Common myeloid progenitor, CD34-positive (primary cell): Measurements from ENCODE around the gene KRT7.

Experiments
- CTCF ChIA-PET: fragments of 350-600 bp; sonication (Branson Sonifier 250); formaldehyde crosslinking; loops from one replicate; lab custom pipeline; 2021; ENCODE audit warnings: antibody characterized with exemption; lab: Charles Lee
- POLR2A ChIA-PET: fragments of 350-600 bp; sonication (Branson Sonifier 250); formaldehyde crosslinking; loops from one replicate; lab custom pipeline; 2021; ENCODE audit warnings: antibody characterized with exemption; lab: Charles Lee
- DNase-seq, 3 donors: peaks; one replicate each; pipeline versions ENCODE4 v3.0.0 to v3.0.0-alpha.2; 2013
- H3K27ac ChIP-seq, 2 experiments: 1 replicate in 1 of 2; 2 replicates in 1 of 2; pipeline ENCODE4 v1.7.0; 2013; ENCODE audit warnings: inconsistent platforms in 2 of 2, low read length in 2 of 2, mild to moderate bottlenecking in 2 of 2, low read depth in 1 of 2, moderate library complexity in 1 of 2; ENCODE audit not compliant: severe bottlenecking in 2 of 2, insufficient read depth in 1 of 2, poor library complexity in 1 of 2
- H3K27me3 ChIP-seq, 5 experiments: replicated peaks in 2 of 5; 1 replicate in 3 of 5; 2 replicates in 2 of 5; pipeline versions ENCODE4 v1.6.1 to v1.7.0; 2013; ENCODE audit warnings: low read length in 4 of 5, mild to moderate bottlenecking in 2 of 5, moderate library complexity in 2 of 5, inconsistent platforms in 1 of 5; ENCODE audit not compliant: insufficient read depth in 5 of 5, control insufficient read depth in 4 of 5
- H3K36me3 ChIP-seq, 4 experiments: 1 replicate in 2 of 4; 2 replicates in 2 of 4; pipeline versions ENCODE4 v1.6.1 to v1.7.0; 2013; ENCODE audit warnings: low read length in 3 of 4, control low read depth in 1 of 4, mild to moderate bottlenecking in 1 of 4; ENCODE audit not compliant: control insufficient read depth in 4 of 4, insufficient read depth in 4 of 4
- H3K4me1 ChIP-seq, 4 experiments: 1 replicate in 3 of 4; 2 replicates in 1 of 4; pipeline versions ENCODE4 v1.6.1 to v1.7.1; 2013; ENCODE audit warnings: low read length in 3 of 4, mild to moderate bottlenecking in 3 of 4, control low read depth in 1 of 4, inconsistent platforms in 1 of 4, moderate library complexity in 1 of 4; ENCODE audit not compliant: control insufficient read depth in 4 of 4, insufficient read depth in 4 of 4; ENCODE audit errors: control extremely low read depth in 1 of 4
- H3K4me3 ChIP-seq, 7 experiments: 1 replicate in 4 of 7; 2 replicates in 3 of 7; pipeline versions ENCODE4 v1.5.1 to v1.7.0; 2013; ENCODE audit warnings: mild to moderate bottlenecking in 7 of 7, low read length in 6 of 7, moderate library complexity in 6 of 7, inconsistent platforms in 2 of 7, low read depth in 2 of 7, control low read depth in 1 of 7; ENCODE audit not compliant: insufficient read depth in 4 of 7, control insufficient read depth in 1 of 7; ENCODE audit errors: extremely low read depth in 1 of 7
- H3K9me3 ChIP-seq, 5 experiments: 1 replicate in 4 of 5; 2 replicates in 1 of 5; pipeline versions ENCODE4 v1.6.1 to v1.7.1; 2013; ENCODE audit warnings: low read length in 4 of 5, mild to moderate bottlenecking in 2 of 5, inconsistent platforms in 1 of 5, low read depth in 1 of 5, moderate library complexity in 1 of 5; ENCODE audit not compliant: control insufficient read depth in 4 of 5, insufficient read depth in 2 of 5; ENCODE audit errors: control extremely low read depth in 1 of 5
- WGBS: methylation state at CpG from one replicate; pipeline ENCODE4 v1.1.5; 2013; ENCODE audit not compliant: insufficient coverage; 5-methylcytosine and 5-hydroxymethylcytosine counted together

Gene KRT7

DNA sequence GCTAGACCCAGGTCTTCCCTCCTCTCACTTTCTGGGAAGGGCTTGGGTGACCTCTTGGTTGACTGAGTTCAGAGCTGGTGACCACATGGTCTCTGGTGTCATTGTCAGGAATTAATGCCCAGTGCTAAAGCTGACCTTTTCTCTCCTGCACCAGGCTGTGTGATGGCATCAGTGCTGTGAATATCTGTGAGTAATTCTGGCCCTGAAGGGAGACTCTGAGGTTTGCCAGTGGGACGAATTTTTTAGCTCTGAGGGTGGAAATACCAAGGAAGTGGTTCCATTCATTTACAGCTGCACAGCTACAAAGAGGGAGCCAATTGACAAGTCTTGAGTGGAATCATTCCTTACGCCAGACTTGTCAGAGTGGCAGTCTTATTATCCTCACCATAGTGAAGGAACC, 35.2 kb downstream of the KRT7 start:
- DNase-seq = no peak
- Histone ChIP-seq H3K4me3 (no peak overlapping the region), H3K27me3 (peaks cover 2 to 14% (median 8%) of the 10 kb centered on the region in 5 experiments), H3K4me1 (no peaks in the 10 kb centered on the region), H3K27ac (no peak overlapping the region), H3K9me3 (no peaks in the 10 kb centered on the region), H3K36me3 (no peaks in the 10 kb centered on the region)
- CTCF ChIA-PET = interaction anchor here (1.0 to 11.4 kb wide), 4 partner anchors 10 to 111 kb away, joined by 4 to 133 read pairs (median 8); partner anchors contain the start of gene KRT86
- POLR2A ChIA-PET = no interaction called here
- 100% methylated on average over 1 of the region's 2 CpGs for WGBS

DNA sequence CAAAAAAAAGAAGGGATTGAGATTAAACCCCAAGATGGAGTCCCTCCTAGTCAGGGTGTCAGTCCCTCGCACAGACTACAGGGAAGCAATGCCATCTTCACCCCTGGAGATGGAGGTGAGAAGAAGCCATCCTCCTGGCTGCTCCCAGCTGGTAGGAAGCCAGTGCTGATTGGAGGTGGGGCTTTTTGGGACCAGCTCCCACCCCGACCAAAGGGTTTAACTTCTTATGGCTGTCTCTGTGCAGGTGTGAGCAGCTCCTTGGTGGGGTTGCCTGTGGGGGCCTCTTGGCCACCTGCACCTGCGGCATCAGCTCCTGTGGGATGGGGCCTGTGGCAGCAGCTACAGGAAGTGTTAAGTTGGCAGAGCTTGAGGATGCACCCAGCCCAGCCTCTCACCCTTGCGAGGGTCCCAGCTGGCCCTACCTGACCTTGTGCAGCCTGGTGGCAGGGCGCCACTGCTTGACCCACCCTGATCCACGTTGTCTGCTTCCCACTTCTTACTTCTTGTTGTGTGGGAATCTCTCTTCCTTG, 37.6 kb downstream of the KRT7 start:
- Histone ChIP-seq H3K27me3 (peaks cover 2 to 8% (median 5%) of the 10 kb centered on the region in 5 experiments), H3K4me1 (no peaks in the 10 kb centered on the region), H3K27ac (no peak overlapping the region), H3K4me3 (no peak overlapping the region), H3K9me3 (no peaks in the 10 kb centered on the region), H3K36me3 (no peaks in the 10 kb centered on the region)
- POLR2A ChIA-PET = interaction anchor here (1.1 kb wide), 1 partner anchor 10 kb away, joined by 4 read pairs; no protein-coding TSS in a partner anchor
- 96% methylated on average over 5 of the region's 6 CpGs for WGBS
- CTCF ChIA-PET = interaction anchor here (0.7 to 3.2 kb wide), 4 partner anchors 8 to 53 kb away, joined by 3 to 11 read pairs (median 6); no protein-coding TSS in a partner anchor
- DNase-seq = no peak

DNA sequence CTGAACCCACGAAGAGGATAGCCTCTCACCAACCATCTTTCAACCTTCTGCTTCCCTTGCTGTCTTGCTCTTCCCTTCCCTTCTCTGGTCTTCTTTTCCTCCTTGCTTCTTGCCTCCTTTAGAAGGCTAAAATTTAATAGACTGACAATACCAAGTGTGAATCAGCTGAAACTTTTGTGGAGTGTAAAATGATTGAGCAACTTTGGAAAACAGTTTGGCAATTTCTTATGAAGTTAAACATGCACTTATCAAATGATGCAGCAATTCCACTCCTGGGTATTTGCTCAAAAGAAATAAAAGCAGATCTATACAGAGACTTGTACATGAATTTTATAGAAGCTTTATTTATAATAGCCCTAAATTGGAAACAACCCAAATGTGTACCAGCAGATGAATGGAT, 38.1 kb downstream of the KRT7 start:
- Histone ChIP-seq H3K4me1 (no peaks in the 10 kb centered on the region), H3K36me3 (no peaks in the 10 kb centered on the region), H3K27me3 (peaks cover 0 to 9% (median 5%) of the 10 kb centered on the region in 5 experiments), H3K9me3 (no peaks in the 10 kb centered on the region), H3K4me3 (no peak overlapping the region), H3K27ac (no peak overlapping the region)
- no CpG with 5 or more reads among the region's 1 CpG for WGBS
- ChIA-PET POLR2A (no interaction called here), CTCF (interaction anchor here (0.9 to 3.2 kb wide), 5 partner anchors 8 to 57 kb away, joined by 4 to 11 read pairs (median 5); no protein-coding TSS in a partner anchor)
- DNase-seq = no peak

DNA sequence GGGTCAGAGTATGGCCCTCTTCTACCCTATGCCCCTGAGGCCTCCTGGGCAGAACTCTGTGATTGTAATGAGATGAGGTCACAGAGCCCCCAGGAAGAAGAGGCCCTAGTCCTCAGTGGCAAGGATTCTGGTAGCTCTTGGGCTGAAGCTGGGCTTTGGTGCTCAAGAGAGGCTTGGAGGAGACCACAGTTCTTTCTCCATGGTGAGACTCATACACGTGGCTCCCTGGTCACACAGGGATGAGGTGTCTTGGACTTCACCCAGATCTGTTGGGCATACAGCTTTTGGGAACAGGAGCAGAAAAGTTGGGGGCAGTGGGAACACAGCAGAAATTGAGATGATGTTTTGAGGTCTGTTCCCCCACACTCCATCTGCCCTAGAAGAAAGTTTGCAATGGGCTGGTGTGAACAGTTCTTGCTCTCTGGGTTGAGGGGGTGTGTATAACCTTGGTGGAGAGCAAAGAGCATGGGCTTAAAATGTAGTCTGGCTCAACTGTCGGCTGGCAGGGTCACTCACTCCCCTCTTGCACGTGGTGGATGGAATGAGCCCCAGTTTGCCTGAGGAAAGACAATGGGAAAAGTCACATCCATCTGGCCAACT, 41.6 kb downstream of the KRT7 start, which contains the start of gene KRT86:
TSS of gene KRT86 (plus strand) at position 125 of the 600 bp plus-strand sequence. CDS start 27,272 bp downstream, outside the sequence.
- Histone ChIP-seq H3K27ac (no peak within 1 kb of the TSS), H3K9me3 (no peaks in the 10 kb centered on the region), H3K27me3 (peaks cover 2 to 18% (median 6%) of the 10 kb centered on the region in 5 experiments), H3K4me1 (peaks cover 0 to 7% (median 0%) of the 10 kb centered on the region in 4 experiments), H3K36me3 (no peaks in the 10 kb centered on the region), H3K4me3 (no peak within 1 kb of the TSS)
- DNase-seq = no peak
- POLR2A ChIA-PET = no interaction called here
- WGBS = 93% methylated on average over 2 of the region's 3 CpGs
- CTCF ChIA-PET = interaction anchor here (1.0 to 9.0 kb wide), 7 partner anchors 10 to 117 kb away, joined by 3 to 133 read pairs (median 4); no protein-coding TSS in a partner anchor

DNA sequence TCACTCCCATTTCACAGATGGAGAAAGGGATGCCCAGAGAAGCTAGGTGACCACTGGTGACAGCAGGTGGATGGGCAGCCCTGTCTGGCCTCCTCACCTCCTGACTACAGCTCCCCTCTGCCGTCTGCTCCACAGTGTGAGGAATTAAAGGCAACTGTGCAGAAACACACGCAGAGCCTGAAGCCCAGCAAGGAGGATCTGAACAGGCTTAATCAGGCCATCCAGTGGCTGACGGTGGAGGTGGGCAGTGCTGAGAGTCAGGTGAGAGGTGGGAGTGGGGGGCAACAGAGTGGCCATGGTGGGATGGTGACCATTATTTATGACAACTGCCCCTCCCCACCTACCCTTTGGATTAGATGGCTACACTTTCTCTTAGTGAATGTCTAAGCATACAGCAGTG, 42.6 kb downstream of the KRT7 start:
- DNase-seq = no peak
- H3K9me3 ChIP-seq = no peaks in the 10 kb centered on the region
- no peaks in the 10 kb centered on the region for H3K36me3 ChIP-seq
- peaks cover 0 to 7% (median 0%) of the 10 kb centered on the region in 4 experiments for H3K4me1 ChIP-seq
- no peak overlapping the region for H3K27ac ChIP-seq
- H3K27me3 ChIP-seq = peaks cover 2 to 20% (median 10%) of the 10 kb centered on the region in 5 experiments
- ChIA-PET CTCF (interaction anchor here (1.2 to 9.0 kb wide), 4 partner anchors 12 to 51 kb away, joined by 3 to 133 read pairs (median 26); no protein-coding TSS in a partner anchor), POLR2A (no interaction called here)
- WGBS = 88% methylated on average over 1 of the region's 3 CpGs
- H3K4me3 ChIP-seq = no peak overlapping the region

DNA sequence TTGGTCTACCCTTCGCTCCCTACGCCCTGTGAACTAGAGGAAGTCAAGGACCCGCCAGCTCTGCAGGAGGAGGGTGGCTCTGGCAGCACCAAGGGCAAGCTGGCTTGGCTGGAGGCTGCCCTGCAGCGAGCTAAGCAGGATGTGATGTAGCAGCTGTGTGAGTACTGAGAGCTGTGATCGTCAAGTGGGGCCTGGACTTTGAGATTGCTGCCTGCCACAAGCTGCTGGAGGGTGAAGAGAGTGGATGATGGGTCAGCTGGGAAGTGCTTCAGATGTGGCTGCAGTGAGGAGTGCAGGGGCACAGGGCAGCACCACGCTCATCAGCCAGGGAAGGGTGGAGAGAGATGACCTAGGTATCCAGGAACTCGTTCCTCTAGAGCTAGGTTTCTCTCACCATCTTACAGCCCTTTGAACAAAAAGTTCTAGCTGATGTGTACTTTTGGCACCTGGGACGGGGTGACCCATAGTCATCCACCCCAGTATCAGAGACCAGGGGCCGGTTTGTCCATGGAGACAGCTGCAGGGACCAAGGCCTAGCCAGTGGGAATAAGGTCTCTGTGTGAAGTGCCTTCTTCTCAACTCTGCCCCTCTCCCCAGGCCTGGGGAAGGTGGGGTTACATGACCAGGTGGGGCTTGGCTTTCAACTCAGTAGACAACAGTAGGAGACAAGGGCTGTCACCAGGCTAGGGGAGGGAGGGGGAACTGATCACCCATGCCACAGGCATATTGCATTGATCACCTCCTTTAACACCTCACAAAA, 44.6 kb downstream of the KRT7 start:
- H3K4me3 ChIP-seq = no peak overlapping the region
- peak in 2 of 3 donors; percentile 23 to 37 for DNase-seq
- ChIA-PET CTCF (interaction anchor here (0.6 to 9.0 kb wide), 20 partner anchors 7 to 121 kb away, joined by 3 to 133 read pairs (median 8); no protein-coding TSS in a partner anchor), POLR2A (interaction anchor here (0.9 kb wide), 1 partner anchor 54 kb away, joined by 3 read pairs; no protein-coding TSS in a partner anchor)
- 58% methylated on average over 7 of the region's 9 CpGs for WGBS
- peaks cover 2 to 20% (median 10%) of the 10 kb centered on the region in 5 experiments for H3K27me3 ChIP-seq
- no peaks in the 10 kb centered on the region for H3K36me3 ChIP-seq
- H3K27ac ChIP-seq = no peak overlapping the region
- H3K9me3 ChIP-seq = no peaks in the 10 kb centered on the region
- peaks cover 0 to 7% (median 0%) of the 10 kb centered on the region in 4 experiments for H3K4me1 ChIP-seq
